Activated naive CD4-positive, alpha-beta T cell treated with anti-CD3 and anti-CD28 coated beads, Interleukin-2, amount 50 U/mL, for 24 hours (primary cell): ENCODE data around the gene IL21R.
"Not testable (repeated sequence)": the region's sequence is repeated elsewhere in the genome, so short reads cannot be mapped to it uniquely, and the experiment has no call there.

Source experiments
- H3K27ac Mint-ChIP-seq: one replicate; pipeline ENCODE4 v1.8.0; 2021; ENCODE audit warnings: mild to moderate bottlenecking, mixed read lengths
- H3K27me3 Mint-ChIP-seq: one replicate; pipeline ENCODE4 v1.8.0; 2021; ENCODE audit warnings: mixed read lengths
- H3K36me3 Mint-ChIP-seq: one replicate; pipeline ENCODE4 v1.8.0; 2021; ENCODE audit warnings: mixed read lengths
- H3K4me1 Mint-ChIP-seq: one replicate; pipeline ENCODE4 v1.8.0; 2021; ENCODE audit warnings: mixed read lengths
- H3K4me3 Mint-ChIP-seq: one replicate; pipeline ENCODE4 v1.8.0; 2021; ENCODE audit warnings: mild to moderate bottlenecking, mixed read lengths
- H3K9me3 Mint-ChIP-seq: one replicate; pipeline ENCODE4 v1.8.0; 2021; ENCODE audit warnings: mixed read lengths

IL21R gene

DNA sequence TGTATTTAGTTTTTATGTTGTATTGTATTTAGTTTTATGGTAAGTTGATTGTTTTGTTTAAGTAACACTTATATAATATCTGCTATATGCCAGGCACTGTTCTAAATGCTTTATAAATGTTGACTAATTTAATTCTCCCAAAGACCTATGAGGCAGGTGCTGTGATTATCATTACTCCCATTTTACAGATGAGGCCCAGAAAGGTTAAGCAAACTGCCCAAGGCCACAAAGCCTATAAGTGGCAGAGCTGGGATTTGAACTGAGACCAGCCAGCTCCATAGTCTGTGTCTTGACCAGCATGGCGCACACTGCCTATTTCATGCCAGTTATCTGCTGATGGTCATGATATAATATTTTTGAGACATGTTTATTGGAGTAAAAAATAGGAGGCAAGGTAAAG lies 24.0 kb downstream of the IL21R start:
- H3K4me1 Mint-ChIP-seq = peaks cover 64% of the 10 kb centered on the region
- H3K27ac Mint-ChIP-seq = peak overlapping the region; percentile 68
- H3K27me3 Mint-ChIP-seq = no peaks in the 10 kb centered on the region
- H3K9me3 Mint-ChIP-seq = peaks cover 7% of the 10 kb centered on the region
- peaks cover 42% of the 10 kb centered on the region for H3K36me3 Mint-ChIP-seq
- H3K4me3 Mint-ChIP-seq = peak overlapping the region; percentile 27

DNA sequence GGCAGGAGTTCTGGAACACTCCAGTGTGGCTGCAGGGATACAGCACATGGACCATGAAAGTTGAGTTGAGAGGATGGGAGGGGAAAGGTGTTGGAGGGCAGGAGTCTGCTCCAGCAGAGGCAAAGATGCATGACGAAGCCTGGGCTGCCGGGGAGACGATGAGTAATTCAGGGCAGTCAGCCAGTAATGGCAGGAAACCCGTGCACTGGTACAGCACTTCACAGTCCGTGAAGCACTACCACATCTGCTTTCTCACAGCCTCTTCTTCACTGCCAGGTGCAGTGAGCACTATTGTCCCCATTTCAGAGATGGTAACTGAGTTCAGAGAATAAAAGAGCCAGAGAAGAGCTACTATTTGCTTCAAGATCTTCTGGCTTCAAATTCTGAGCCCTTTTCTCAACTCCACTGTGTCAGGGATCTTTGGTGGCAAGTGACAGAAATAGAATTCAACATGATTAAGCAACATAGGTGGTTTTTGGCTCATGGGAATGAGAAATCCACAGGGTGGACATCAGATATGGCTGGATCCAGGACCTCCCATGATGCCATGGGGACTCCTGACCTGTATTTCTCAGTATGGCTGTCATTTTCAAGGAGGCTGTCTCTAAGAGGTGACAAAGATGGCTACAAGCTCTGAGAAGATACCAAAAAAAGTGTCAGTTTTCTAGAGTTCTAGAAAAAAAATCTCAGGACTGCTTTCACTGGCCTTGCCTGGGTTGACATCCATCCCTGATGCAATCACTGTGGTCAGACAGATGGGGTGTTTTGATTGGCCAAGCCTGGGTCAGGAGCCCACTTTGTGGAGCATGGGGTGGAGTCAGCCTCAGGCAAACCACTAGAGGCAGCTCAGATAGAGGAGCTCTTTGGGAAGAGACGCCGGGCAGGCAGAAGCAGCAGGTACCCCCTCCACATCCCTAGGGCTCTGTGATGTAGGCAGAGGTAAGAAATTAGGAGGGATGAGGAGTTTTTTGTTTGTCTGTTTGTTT lies 24.7 kb downstream of the IL21R start:
- Mint-ChIP-seq H3K9me3 (peaks cover 5% of the 10 kb centered on the region), H3K4me3 (peak overlapping the region; percentile 43), H3K27ac (peak overlapping the region; percentile 68), H3K4me1 (peaks cover 61% of the 10 kb centered on the region), H3K36me3 (peaks cover 39% of the 10 kb centered on the region), H3K27me3 (no peaks in the 10 kb centered on the region)

DNA sequence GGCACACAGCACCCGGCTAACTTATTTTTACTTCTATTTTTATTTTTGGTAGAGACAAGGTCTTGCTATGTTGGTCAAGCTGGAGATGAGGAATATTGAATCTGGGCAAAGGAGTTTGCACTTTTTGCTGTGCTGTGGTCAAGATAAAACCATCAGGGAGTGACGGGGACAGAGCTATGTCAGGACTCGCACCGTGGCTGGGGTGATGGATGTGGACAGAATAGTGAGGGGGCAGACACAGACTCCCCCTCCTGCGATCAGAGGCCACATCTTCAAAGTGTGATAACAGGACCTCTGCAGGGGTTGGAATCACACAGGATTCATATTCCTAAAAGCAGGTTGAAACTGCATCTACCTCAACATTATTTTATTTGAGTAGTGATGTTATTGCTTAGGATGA lies 25.6 kb downstream of the IL21R start:
- Mint-ChIP-seq H3K27ac (peak overlapping the region; percentile 68), H3K4me3 (no peak overlapping the region), H3K9me3 (peaks cover under 1% of the 10 kb centered on the region), H3K36me3 (peaks cover 33% of the 10 kb centered on the region), H3K4me1 (peaks cover 64% of the 10 kb centered on the region), H3K27me3 (no peaks in the 10 kb centered on the region)

DNA sequence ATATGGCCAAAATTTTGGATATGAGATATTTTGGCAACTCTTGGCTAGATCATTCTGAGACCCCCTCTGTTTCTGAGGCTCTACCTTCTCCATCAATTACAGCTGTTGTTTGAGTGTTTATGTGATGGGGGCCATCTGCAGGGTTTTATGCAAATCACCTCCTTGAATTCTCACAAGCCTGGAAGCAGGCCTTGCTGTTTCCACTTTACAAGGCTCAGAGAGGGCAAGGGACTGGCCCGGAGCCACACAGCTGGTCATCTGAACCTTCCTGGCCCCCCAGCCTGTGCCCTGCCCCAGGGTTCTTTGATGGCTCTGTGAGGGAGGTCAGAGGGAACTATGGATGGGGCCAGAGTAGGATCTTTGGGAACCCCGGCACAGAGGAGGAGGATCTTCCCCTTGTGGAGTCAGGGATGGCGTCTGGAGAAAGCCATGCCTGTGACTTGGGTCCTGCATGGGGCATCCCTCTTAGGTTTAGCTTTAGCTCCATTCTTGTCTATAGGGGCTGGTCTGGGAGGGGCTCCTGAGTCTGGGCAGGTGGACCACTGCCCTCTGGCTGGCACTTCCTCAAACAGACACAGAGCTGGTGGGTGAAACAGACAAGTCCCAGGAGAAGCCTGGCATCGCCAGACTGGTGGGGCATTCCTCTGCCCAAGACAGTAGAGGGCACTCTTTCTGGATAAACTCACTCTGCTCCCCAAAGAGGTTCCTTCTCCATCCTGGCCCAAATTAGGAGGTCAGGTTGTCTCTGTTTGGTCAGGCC lies 26.2 kb downstream of the IL21R start:
- no peaks in the 10 kb centered on the region for H3K9me3 Mint-ChIP-seq
- no peaks in the 10 kb centered on the region for H3K27me3 Mint-ChIP-seq
- H3K4me3 Mint-ChIP-seq = no peak overlapping the region
- no peak overlapping the region for H3K27ac Mint-ChIP-seq
- peaks cover 70% of the 10 kb centered on the region for H3K4me1 Mint-ChIP-seq
- H3K36me3 Mint-ChIP-seq = peaks cover 37% of the 10 kb centered on the region

DNA sequence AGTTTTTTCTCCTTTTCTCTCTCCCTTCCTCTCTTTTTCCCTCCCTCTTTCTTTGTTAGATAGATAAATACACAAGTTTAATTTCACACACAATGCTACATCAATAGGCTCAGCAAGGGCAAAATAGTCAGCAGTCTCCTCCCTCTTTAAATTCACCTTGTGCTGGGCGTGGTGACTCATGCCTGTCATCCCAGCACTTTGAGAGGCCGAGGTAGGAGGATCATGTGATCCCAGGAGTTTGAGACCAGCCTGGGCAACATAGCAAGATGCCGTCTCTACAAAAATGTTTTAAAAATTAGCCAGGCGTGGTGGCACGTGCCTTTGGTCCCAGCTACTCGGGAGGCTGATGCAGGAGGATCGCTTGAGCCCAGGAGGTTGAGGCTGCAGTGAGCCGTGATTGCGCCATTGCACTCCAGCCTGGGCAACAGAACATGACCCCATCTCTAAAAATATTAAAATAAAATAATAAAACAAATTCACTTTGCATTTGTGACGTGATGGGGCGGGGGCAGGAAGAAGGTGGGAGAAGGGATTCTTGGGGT lies 27.4 kb downstream of the IL21R start:
- Mint-ChIP-seq H3K27ac (peak overlapping the region; percentile 90), H3K36me3 (peaks cover 31% of the 10 kb centered on the region), H3K27me3 (no peaks in the 10 kb centered on the region), H3K4me3 (no peak overlapping the region), H3K9me3 (no peaks in the 10 kb centered on the region), H3K4me1 (peaks cover 65% of the 10 kb centered on the region)

DNA sequence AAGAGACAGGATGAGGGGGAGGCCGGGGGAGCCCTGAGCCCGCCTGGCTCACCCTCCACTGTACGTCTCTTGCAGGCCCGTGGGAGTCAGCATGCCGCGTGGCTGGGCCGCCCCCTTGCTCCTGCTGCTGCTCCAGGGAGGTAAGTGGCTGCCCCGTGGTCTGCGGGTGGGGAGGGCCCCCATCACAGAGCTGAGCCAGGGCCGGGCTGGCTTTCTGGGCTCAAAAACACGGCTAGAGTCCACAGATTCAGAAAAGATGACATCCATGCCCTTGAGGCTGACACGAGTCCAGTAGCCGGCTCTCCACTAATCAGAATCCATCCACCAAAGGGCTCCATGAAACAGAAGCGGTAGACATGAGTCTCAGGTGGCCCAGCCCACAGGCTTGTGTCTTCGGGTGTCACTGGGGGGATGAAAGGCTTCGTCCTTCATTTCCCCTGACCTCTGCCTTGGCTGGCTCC lies 28.0 kb downstream of the IL21R start:
- H3K36me3 Mint-ChIP-seq = peaks cover 29% of the 10 kb centered on the region
- peaks cover 59% of the 10 kb centered on the region for H3K4me1 Mint-ChIP-seq
- H3K4me3 Mint-ChIP-seq = no peak overlapping the region
- no peak overlapping the region for H3K27ac Mint-ChIP-seq
- no peaks in the 10 kb centered on the region for H3K9me3 Mint-ChIP-seq
- no peaks in the 10 kb centered on the region for H3K27me3 Mint-ChIP-seq

DNA sequence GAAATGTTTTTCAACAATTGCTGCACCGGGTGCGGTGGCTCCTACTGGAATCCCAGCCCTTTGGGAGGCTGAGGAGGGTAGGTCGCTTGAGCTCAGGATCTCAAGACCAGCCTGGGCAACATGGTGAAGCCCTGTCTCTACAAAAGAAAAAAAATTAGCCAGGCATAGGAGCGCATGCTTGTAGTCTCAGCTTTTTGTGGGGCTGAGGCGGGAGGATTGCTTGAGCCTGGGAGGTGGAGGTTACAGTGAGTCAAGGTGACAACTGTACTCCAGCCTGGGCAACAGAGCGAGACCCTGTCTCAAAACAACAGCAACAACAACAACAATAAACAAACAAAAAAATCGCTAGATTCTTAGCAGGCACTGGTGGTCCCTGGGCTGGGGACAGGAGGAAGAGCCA lies 28.5 kb downstream of the IL21R start:
- Mint-ChIP-seq H3K9me3 (no peaks in the 10 kb centered on the region), H3K4me1 (peaks cover 54% of the 10 kb centered on the region), H3K4me3 (peak overlapping the region; percentile 36), H3K36me3 (peaks cover 29% of the 10 kb centered on the region), H3K27ac (peak overlapping the region; percentile 81), H3K27me3 (no peaks in the 10 kb centered on the region)

DNA sequence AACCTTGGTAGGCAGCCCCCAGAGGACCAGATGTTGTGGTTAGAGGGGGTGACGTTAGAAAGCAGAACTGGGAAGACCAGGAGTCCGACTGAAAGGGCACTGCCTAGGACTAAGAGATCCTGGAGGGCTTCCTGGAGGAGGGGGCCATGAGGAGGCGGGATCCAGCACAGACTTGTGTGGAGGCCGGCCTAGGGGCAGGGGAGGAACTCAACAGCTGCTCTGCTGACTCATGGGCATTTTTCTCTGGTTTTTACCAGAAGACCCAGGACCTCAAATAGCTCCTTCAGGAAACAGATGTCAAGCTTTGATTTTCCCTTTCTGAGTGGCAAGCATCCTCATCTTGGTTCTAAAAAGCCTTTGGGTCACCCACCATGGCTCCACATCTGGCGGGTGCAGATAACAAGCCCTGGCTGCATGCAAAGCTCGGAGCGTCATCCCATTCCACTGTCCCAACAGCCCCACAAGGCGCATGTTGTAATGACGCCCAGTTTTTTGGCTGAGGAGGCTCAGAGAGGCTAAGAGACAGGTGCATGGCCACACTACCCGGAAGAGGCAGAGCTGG lies 29.0 kb downstream of the IL21R start:
- H3K36me3 Mint-ChIP-seq = peaks cover 28% of the 10 kb centered on the region
- H3K4me1 Mint-ChIP-seq = peaks cover 49% of the 10 kb centered on the region
- no peaks in the 10 kb centered on the region for H3K27me3 Mint-ChIP-seq
- H3K9me3 Mint-ChIP-seq = no peaks in the 10 kb centered on the region
- peak overlapping the region; percentile 35 for H3K27ac Mint-ChIP-seq
- no peak overlapping the region for H3K4me3 Mint-ChIP-seq

DNA sequence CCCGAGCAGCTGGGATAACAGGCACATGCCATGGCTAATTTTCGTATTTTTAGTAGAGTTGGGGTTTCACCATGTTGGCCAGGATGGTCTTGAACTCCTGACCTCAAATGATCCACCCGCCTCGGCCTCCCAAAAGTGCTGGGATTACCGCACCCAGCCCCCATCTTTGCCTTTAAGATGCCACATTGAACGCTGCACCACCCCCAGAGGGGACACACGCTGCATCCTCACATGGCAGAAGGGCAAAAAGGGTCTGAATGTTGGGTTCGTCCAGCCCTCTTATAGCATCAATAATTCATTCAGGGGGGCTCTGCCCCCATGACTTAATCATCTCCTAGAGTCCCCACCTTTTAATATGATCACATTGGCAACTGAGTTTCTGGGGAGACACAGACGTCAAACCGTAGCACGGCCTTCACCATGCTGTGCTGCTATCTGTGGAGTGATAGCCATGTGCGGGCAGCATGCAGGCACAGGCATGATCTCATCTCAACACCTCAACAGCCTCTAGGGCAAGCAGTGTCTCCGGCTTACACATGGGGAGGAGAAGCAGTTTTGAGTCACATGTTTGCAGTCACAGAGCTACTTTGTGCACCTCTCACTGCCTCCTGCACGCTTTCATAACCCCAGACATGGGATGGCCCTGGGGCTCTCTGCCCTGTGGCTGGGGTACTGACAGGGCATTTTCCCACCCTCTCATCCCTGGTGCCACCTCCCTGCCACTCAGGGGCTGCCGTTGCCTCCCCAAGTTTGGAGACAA lies 30.0 kb downstream of the IL21R start:
- H3K4me3 Mint-ChIP-seq = no peak overlapping the region
- H3K27me3 Mint-ChIP-seq = no peaks in the 10 kb centered on the region
- H3K36me3 Mint-ChIP-seq = peaks cover 25% of the 10 kb centered on the region
- peaks cover 42% of the 10 kb centered on the region for H3K4me1 Mint-ChIP-seq
- H3K27ac Mint-ChIP-seq = peak overlapping the region; percentile 66
- no peaks in the 10 kb centered on the region for H3K9me3 Mint-ChIP-seq

DNA sequence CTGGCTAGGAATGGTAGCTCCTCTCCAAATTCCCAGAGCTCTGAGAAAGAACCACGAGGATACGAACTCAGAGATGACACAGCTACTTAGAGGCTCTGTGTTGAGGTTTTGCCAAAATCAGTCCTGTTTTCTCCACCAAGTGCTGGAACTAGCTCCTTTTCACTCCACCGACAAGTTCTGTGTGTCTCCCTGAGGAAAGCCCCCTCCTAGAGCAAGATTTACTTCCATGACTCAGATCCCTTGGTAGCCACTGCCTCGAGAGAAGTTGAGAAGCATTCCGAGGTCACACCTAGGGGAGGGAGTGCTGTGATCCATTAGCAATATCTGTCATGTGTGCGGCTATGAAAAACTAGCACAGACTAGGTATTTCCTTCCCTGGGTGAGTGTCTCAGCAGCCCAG lies 30.6 kb downstream of the IL21R start:
- Mint-ChIP-seq H3K4me3 (no peak overlapping the region), H3K4me1 (peaks cover 36% of the 10 kb centered on the region), H3K27ac (peak overlapping the region; percentile 66), H3K36me3 (peaks cover 24% of the 10 kb centered on the region), H3K27me3 (no peaks in the 10 kb centered on the region), H3K9me3 (no peaks in the 10 kb centered on the region)

DNA sequence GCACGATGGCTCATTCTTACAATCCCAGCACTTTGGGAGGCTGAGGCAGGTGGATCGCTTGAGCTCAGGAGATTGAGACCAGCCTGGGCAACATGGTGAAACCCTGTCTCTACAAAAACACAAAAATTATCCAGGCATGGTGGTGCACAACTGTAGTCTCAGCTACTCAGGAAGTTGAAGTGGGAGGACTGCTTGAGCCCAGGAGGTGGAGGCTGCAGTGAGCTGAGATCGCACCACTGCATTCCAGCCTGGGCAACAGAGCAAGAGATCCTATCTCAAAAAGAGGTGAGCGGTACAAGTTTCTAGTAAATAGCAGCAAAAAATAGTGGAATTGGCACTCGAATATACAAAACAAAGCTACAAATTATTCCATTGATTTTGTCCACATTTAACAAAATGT lies 31.2 kb downstream of the IL21R start:
- peaks cover 26% of the 10 kb centered on the region for H3K36me3 Mint-ChIP-seq
- not testable (repeated sequence) for H3K9me3 Mint-ChIP-seq, H3K27me3 Mint-ChIP-seq, H3K4me3 Mint-ChIP-seq
- peaks cover 32% of the 10 kb centered on the region for H3K4me1 Mint-ChIP-seq
- peak overlapping the region; percentile 66 for H3K27ac Mint-ChIP-seq

DNA sequence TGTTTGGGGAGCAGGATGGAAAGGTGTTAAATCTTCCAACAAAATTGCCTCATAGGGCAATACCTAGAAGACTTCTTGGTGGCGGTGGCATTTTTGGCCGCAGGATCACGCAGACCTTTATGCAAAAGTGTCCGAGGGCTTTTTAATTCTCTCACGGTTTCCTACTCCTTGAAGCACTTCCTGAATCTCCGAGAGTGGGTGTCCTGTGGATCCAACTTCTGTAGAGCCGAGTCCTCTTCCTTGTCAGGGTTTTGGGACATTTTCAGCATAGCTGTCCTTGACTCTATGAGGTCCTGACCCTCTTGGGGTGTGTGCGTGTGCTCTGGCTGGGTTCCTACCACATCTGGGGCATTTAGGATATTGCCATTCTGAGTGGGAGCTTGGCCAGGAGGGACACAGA lies 31.7 kb downstream of the IL21R start:
- H3K27me3 Mint-ChIP-seq = no peaks in the 10 kb centered on the region
- peaks cover 29% of the 10 kb centered on the region for H3K4me1 Mint-ChIP-seq
- no peak overlapping the region for H3K4me3 Mint-ChIP-seq
- no peaks in the 10 kb centered on the region for H3K9me3 Mint-ChIP-seq
- H3K27ac Mint-ChIP-seq = no peak overlapping the region
- peaks cover 26% of the 10 kb centered on the region for H3K36me3 Mint-ChIP-seq

DNA sequence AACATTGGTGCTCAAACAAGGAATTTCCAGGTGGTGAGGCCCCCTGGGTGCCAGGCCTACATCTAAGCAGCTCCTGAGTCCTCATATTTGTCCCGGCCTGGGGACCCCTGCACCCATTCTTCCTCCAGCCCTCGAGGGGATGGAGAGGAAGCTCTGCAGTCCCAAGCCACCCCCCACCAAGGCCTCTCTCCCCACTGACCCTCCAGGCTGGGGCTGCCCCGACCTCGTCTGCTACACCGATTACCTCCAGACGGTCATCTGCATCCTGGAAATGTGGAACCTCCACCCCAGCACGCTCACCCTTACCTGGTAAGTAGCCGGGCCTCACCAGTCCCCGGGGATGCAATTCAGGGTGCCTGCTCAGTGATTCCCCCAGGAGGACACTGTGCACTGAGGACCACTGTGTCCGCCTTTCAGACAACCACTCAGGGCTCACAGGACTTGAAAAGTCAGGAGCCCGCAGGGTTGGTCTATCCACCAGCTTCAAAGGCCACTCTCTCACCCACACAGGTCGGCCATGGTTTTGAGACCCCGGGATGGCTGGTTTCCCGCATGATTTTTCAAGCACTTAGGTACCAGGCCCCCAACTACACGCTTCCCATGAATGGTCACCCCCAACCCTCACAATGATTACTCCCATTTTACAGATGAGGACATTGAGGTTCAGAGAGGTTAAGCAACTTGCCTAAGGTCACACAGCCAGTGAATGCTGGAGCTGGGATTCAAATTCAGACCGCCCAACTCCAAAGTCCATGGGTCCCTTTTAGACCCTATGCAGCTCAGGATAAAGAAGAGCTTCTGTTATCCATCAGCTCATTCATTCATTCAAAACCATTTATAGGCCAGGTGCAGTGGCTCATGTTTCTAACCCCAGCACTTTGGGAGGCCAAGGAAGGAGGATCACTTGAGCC lies 32.4 kb downstream of the IL21R start:
- Mint-ChIP-seq H3K27me3 (no peaks in the 10 kb centered on the region), H3K4me1 (peaks cover 29% of the 10 kb centered on the region), H3K27ac (peak overlapping the region; percentile 23), H3K36me3 (peaks cover 26% of the 10 kb centered on the region), H3K4me3 (no peak overlapping the region), H3K9me3 (no peaks in the 10 kb centered on the region)

DNA sequence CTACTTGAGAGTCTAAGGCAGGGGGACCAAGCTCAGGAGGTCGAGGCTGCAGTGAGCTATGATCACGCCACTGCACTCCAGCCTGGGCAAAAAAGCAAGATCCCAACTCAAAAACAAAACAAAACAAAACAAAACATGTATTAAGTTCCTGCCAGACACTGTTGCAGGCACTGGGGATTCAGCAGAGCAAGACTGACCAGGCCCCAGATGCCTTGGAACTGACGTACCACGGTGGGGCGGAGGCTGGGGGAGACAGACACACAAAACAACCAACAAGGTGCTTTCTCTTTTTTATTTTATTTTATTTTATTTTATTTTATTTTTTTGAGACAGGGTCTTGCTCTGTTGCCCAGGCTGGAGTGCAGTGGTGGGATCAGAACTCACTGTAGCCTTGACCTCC lies 33.2 kb downstream of the IL21R start:
- not testable (repeated sequence) for H3K27ac Mint-ChIP-seq, H3K4me3 Mint-ChIP-seq, H3K27me3 Mint-ChIP-seq, H3K9me3 Mint-ChIP-seq
- H3K36me3 Mint-ChIP-seq = peaks cover 27% of the 10 kb centered on the region
- peaks cover 28% of the 10 kb centered on the region for H3K4me1 Mint-ChIP-seq
